Bronchial epithelial cell (primary cell): ENCODE results near the gene BTBD7. TPM values are rescaled to one million over a fixed set of nuclear protein-coding genes. Genes with fewer than 3 reads are reported as not detected.
"Not testable (repeated sequence)": the region's sequence is repeated elsewhere in the genome, so short reads cannot be mapped to it uniquely, and the experiment has no call there.

ENCODE experiments used
- DNase-seq: peaks from one replicate; pipeline ENCODE4 v3.0.0-alpha.2; 2010; ENCODE audit warnings: low read depth
- FAIRE-seq: peaks from 2 replicates; lab custom pipeline; 2011; peaks lifted over from hg19 to GRCh38; lab: Jason Lieb, UNC
- H3K27me3 ChIP-seq: 2 replicates; pipeline ENCODE4 v1.5.1; 2011; ENCODE audit warnings: low read length; ENCODE audit not compliant: control insufficient read depth, insufficient read depth
- H3K36me3 ChIP-seq: 2 replicates; pipeline ENCODE4 v1.5.1; 2011; ENCODE audit warnings: low read length; ENCODE audit not compliant: control insufficient read depth, insufficient read depth
- H3K4me3 ChIP-seq: 2 replicates; pipeline ENCODE4 v1.5.1; 2011; ENCODE audit warnings: mild to moderate bottlenecking, low read depth, low read length, control low read depth
- CTCF ChIP-seq: IDR thresholded peaks from 2 replicates; pipeline ENCODE4 v1.5.1; 2011; ENCODE audit warnings: mild to moderate bottlenecking, moderate library complexity, low read length, control low read depth, inconsistent platforms; ENCODE audit not compliant: insufficient read depth, severe bottlenecking
- total RNA-seq: library from RNA; depleted of rRNA; stranded (reverse); fragments of >200 nt; gene quantifications from 2 replicates; pipeline ENCODE4 v1.2.1, GENCODE V29; 2014

Gene BTBD7
- total RNA-seq, 1 donor from 2014 or later = 20.3 TPM

GRCh38 chr14:93234798-93235197, 98.0 kb downstream of the BTBD7 start:
- no peaks in the 10 kb centered on the region for H3K36me3 ChIP-seq
- DNase-seq = peak; percentile 95
- FAIRE-seq = peak; percentile 81
- TF ChIP-seq CTCF = no peak
- no peak overlapping the region for H3K4me3 ChIP-seq
- no peaks in the 10 kb centered on the region for H3K27me3 ChIP-seq

GRCh38 chr14:93233078-93233477, 99.8 kb downstream of the BTBD7 start:
- not testable (repeated sequence) for H3K36me3 ChIP-seq, H3K4me3 ChIP-seq, H3K27me3 ChIP-seq, DNase-seq
- FAIRE-seq = peak; percentile 13

GRCh38 chr14:93232159-93232558, 100.7 kb downstream of the BTBD7 start:
- FAIRE-seq (no peak), DNase-seq (no peak)
- Histone ChIP-seq H3K27me3 (no peaks in the 10 kb centered on the region), H3K36me3 (peaks cover 3% of the 10 kb centered on the region), H3K4me3 (no peak overlapping the region)
- TF ChIP-seq CTCF = no peak

- Histone ChIP-seq H3K4me3 (peak overlapping the region; percentile 43), H3K36me3 (peaks cover 3% of the 10 kb centered on the region), H3K27me3 (no peaks in the 10 kb centered on the region)
- FAIRE-seq (no peak), DNase-seq (peak; percentile 41)
- no peak for TF ChIP-seq CTCF
These were observed 101.5 kb downstream of the BTBD7 start for GRCh38 chr14:93231129-93231979.

- Histone ChIP-seq H3K27me3 (no peaks in the 10 kb centered on the region), H3K4me3 (no peak overlapping the region), H3K36me3 (peaks cover 3% of the 10 kb centered on the region)
- FAIRE-seq (no peak), DNase-seq (no peak)
- no peak for TF ChIP-seq CTCF
These were observed 102.3 kb downstream of the BTBD7 start for GRCh38 chr14:93230539-93230938.

- Histone ChIP-seq H3K27me3 (no peaks in the 10 kb centered on the region), H3K4me3 (no peak overlapping the region), H3K36me3 (peaks cover 3% of the 10 kb centered on the region)
- FAIRE-seq = no peak
- TF ChIP-seq CTCF = no peak
- no peak for DNase-seq
These were observed 104.3 kb downstream of the BTBD7 start for GRCh38 chr14:93228550-93228949.
